SH-SY5Y (cell line): ENCODE measurements around the gene PARN.

ENCODE experiments used
- GATA2 ChIP-seq: IDR thresholded peaks from 2 replicates; pipeline ENCODE4 v1.6.1; 2011; ENCODE audit warnings: mild to moderate bottlenecking, low read depth, low read length
- GATA3 ChIP-seq: IDR thresholded peaks from 2 replicates; pipeline ENCODE4 v1.6.1; 2011; ENCODE audit warnings: low read depth, mild to moderate bottlenecking, low read length, moderate library complexity

GRCh38 chr16:14458576-14458975 is 171.5 kb downstream of the PARN start:
- no peak for TF ChIP-seq GATA2
- no peak for TF ChIP-seq GATA3
